WI38 (cell line): ENCODE measurements around the gene EFCAB6.

Experiments
- H3K4me3 ChIP-seq: 2 replicates; pipeline ENCODE4 v1.5.1; 2011; ENCODE audit warnings: low read depth, mild to moderate bottlenecking, control low read depth, low read length
- CTCF ChIP-seq: IDR thresholded peaks from 2 replicates; pipeline ENCODE4 v1.5.1; 2012; ENCODE audit warnings: low read depth, mild to moderate bottlenecking, control low read depth, low read length

The EFCAB6 gene

GRCh38 chr22:43726964-43727543, 85.1 kb downstream of the EFCAB6 start:
- TF ChIP-seq CTCF = no peak
- no peak overlapping the region for H3K4me3 ChIP-seq

- no peak for TF ChIP-seq CTCF
- no peak overlapping the region for H3K4me3 ChIP-seq
Measured at GRCh38 chr22:43726322-43726721, 85.8 kb downstream of the EFCAB6 start.

- TF ChIP-seq CTCF = no peak
- H3K4me3 ChIP-seq = no peak overlapping the region
Measured at GRCh38 chr22:43723816-43724215, 88.3 kb downstream of the EFCAB6 start.

DNA sequence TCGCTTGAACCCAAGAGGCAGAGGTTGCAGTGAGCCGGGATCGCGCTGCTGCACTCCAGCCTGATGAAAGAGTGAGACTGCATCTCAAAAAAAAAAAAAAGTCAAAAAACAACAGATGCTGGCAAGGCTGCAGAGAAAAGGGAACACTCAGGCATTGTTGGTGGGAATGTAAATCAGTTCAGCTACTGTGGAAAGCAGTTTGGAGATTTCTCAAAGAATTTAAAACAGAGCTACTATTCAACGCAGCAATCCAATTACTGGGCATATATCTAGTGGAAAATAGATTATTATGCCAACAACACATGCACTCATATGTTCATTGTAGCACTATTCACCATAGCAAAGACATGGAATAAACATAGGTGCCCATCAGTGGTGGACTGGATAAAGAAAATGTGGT, 89.7 kb downstream of the EFCAB6 start:
- TF ChIP-seq CTCF = no peak
- H3K4me3 ChIP-seq = no peak overlapping the region

- no peak overlapping the region for H3K4me3 ChIP-seq
- TF ChIP-seq CTCF = no peak
Measured at GRCh38 chr22:43720716-43721115, 91.4 kb downstream of the EFCAB6 start.

GRCh38 chr22:43714104-43714503, 98.0 kb downstream of the EFCAB6 start:
- no peak for TF ChIP-seq CTCF
- no peak overlapping the region for H3K4me3 ChIP-seq

GRCh38 chr22:43711681-43712080, 100.4 kb downstream of the EFCAB6 start:
- TF ChIP-seq CTCF = no peak
- no peak overlapping the region for H3K4me3 ChIP-seq
